Mononuclear cell (primary cell): Measurements from ENCODE around the gene TRAF2. TPM values are rescaled to one million over a fixed set of nuclear protein-coding genes. Genes with fewer than 3 reads are reported as not detected.

Source experiments
- H3K27me3 ChIP-seq: 2 replicates; pipeline ENCODE4 v1.6.0; 2011; ENCODE audit warnings: low read length, control low read depth; ENCODE audit not compliant: insufficient read depth
- H3K4me1 ChIP-seq: 2 replicates; pipeline ENCODE4 v1.5.1; 2011; ENCODE audit warnings: mild to moderate bottlenecking, low read length, control low read depth; ENCODE audit not compliant: insufficient read depth
- H3K4me3 ChIP-seq: 2 replicates; pipeline ENCODE4 v1.5.1; 2011; ENCODE audit warnings: mild to moderate bottlenecking, low read length, moderate library complexity
- H3K9me3 ChIP-seq: 2 replicates; pipeline ENCODE4 v1.5.1; 2011; ENCODE audit warnings: low read depth, mild to moderate bottlenecking, control low read depth, low read length
- total RNA-seq: library from RNA; depleted of rRNA; stranded (reverse); fragments of >200 nt; gene quantifications from one replicate; pipeline ENCODE4 v1.2.3, GENCODE V29; 2012

Gene TRAF2
- total RNA-seq, 1 donor: 6.4 TPM

DNA sequence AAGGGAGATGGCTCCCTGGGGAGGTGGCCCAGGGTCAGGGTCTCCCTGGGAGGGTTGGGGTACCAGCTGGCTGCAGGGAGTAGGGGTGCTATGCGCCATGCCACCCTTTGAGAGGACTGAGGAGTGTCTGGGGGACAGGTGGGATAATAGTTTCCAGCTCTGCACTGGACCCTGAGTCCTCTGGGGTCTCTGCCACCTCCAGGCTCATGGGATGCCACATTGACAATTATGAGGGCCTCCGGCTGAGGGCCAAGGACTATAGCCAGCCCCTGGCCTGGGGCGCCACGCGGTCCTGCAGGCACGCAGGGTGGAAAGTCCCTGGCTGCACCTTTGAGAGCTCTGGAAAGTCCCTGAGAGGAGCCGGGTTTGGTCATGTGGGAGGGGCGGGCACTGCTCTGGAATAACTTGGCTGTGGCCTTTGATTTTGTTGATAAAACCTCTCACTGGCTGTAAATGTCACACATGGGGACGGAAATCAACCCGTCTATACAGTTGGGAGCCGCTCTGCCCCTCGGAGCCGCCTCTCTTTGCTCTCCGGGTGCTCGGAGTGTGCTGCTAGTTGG lies 16.0 kb downstream of the TRAF2 start:
- Histone ChIP-seq H3K4me3 (no peak overlapping the region), H3K9me3 (no peaks in the 10 kb centered on the region), H3K27me3 (no peaks in the 10 kb centered on the region), H3K4me1 (peaks cover 23% of the 10 kb centered on the region)

DNA sequence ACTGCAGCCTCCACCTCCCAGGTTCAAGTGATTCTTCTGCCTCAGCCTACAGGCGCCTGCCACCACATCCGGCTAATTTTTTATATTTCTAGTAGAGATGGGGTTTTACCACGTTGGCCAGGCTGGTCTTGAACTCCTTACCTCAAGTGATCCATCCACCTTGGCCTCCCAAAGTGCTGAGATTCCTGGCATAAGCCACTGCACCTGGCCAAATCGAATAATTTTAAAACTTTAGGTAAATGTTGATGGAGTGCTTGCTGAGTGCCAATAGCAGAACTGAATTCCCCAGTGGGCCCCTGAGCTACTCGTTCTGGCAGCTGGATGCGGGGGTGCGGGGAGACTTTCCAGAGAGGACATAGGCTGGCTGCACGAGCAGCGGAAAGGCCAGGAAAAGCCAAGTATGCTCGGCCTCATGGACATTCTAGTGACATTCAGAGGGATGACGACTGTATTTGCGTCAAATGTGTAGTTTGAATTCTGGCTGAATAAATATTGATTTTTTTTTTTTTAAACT lies 16.8 kb downstream of the TRAF2 start:
- H3K9me3 ChIP-seq: no peaks in the 10 kb centered on the region
- peaks cover 23% of the 10 kb centered on the region for H3K4me1 ChIP-seq
- H3K4me3 ChIP-seq: no peak overlapping the region
- H3K27me3 ChIP-seq: no peaks in the 10 kb centered on the region

DNA sequence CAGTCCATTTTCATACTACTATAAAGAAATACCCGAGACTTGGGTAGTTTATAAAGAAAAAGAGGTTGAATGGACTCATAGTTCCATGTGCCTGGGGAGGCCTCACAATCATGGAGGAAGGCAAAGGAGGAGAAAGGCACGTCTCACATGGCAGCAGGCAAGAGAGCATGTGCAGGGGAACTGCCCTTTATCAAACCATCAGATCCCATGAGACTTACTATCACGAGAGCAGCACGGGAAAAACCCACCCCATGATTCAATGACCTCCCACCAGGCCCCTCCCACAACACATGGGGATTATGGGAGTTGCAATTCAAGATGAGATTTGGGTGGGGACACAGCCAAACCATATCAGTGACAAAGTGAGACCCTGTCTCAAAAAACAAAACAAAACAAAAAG lies 19.9 kb downstream of the TRAF2 start:
- Histone ChIP-seq H3K4me1 (peaks cover 21% of the 10 kb centered on the region), H3K4me3 (no peak overlapping the region), H3K27me3 (no peaks in the 10 kb centered on the region), H3K9me3 (no peaks in the 10 kb centered on the region)

DNA sequence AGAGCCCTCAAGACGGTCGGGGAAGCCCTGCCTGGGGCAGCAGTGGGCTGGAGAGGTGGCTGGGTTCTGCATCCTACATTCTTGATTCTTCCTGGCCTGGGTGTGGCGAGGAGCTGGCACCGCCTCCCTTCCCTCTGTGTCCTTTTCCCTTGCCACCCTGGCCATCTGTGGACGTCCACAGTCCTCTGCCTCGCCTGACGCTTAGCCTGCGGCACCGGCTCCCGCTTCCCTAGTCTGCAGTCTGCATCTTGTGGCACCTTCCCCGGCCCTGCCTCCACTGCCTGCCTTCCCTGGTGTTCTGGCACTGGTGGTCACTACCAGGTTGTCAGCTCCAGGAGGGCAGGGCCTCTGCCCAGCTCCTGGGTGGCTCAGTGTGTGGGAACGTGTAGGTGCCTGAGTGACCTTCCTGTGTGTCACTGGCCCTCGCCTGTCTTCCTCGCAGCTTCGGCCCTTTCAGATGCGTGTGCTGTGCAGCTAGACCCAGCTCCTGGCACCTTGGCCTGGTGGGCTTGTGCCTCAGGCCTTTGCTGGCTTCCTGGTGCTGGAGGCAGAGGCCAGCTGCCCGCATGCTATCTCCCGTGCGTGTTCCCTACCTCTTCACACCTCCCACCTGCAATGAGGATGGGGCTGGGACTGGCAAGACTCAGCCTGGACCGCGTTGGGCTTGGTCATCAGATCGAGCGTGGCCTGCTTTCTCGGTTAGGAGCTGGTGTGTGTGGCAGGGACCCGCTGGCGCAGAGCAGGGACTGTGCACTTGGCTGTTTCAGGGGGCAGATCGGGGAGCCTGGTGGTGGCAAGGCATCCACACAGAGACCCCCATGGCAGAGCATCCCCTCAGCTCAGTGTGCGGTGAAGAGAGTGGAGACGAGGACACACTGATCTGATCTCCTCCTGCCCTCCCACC lies 20.9 kb downstream of the TRAF2 start:
- Histone ChIP-seq H3K4me3 (no peak overlapping the region), H3K27me3 (no peaks in the 10 kb centered on the region), H3K9me3 (no peaks in the 10 kb centered on the region), H3K4me1 (peaks cover 11% of the 10 kb centered on the region)

DNA sequence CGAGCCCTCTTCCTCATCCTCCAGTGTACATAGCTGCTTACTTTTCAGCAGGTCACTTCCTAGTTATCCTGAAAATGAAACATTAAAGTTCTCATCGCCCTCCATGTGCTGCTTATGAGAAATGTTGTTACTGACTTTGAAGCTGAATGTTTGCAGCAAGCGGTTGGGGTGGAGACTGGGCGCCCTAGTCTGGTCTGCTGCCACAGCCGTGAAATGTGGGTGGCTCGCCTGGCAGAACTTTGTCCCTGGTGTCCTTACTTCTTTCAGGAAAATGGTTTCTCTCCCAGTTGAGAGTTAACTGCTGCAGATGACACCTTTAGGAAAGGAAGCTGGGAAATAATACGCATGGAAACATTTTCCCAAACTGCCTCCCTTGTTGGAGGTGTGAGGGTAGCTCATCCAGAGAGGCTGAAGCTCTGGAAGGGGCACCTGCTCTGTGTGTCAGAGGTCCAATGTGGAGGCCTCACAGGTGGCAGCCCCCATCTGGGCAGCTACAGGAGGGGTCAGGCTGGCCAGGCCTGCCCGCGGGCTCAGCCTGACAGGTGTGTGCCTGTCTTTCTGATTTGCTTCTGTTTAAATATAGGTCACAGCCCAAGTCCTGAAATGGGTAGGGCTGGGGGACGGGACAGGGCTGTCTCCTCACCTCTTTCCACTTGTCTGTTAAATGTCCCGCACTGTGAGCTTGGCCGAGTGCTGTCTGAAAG lies 24.0 kb downstream of the TRAF2 start:
- H3K27me3 ChIP-seq: no peaks in the 10 kb centered on the region
- no peaks in the 10 kb centered on the region for H3K4me1 ChIP-seq
- no peak overlapping the region for H3K4me3 ChIP-seq
- no peaks in the 10 kb centered on the region for H3K9me3 ChIP-seq

DNA sequence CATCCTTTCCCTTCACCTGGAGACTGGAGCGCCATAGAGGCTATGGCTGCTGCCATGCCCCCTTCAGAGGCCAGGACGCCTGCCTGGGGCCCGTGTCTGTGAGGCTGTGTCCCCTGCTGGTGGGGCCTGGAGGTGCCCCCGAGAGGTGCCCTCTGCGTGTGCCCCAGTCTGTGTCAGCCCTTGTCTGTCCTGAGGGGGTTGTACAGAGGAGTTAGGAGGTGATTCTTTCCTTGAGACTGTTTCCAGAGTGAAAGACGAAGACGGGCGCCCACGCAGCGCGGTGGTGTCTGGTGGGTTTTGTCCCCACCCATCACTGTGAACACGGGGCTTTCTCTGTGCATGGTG lies 24.6 kb downstream of the TRAF2 start:
- H3K4me3 ChIP-seq: no peak overlapping the region
- no peaks in the 10 kb centered on the region for H3K27me3 ChIP-seq
- H3K9me3 ChIP-seq: no peaks in the 10 kb centered on the region
- H3K4me1 ChIP-seq: no peaks in the 10 kb centered on the region

DNA sequence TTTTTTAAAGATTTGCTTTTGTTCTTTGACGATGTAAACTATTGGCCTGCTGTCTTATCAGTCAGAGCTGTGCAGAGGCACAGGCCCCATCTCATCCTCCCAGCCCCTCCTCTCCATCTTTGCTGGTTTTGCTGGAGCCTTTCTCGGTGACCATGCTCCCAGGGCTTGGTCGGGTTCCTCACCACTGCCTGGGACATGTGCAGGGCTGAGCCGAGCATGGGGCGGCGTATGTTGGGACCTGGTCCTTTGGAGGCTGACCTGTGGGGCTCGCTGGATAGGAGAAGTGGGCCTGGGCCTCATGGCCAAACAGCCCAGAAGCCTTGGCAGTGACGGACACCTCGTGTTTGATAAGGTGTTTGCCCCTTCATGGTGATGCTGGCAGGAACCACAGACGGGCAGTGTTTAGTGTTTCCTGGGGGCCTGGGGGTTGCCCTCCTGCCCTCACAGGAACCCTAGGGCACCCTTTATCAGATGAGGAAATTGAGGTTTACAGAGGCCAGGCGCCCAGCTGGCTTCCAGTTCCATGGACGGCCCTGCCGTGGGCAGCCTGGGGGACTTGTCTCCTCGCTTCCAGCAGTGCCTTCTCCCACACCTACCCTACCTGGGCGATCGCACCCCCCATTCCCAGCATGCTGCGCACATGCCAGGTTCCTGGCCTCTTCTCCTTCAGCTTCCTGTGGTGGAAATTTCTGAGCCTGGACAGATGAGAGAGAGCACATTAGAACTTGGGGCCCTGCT lies 27.6 kb downstream of the TRAF2 start:
- H3K27me3 ChIP-seq: no peaks in the 10 kb centered on the region
- H3K4me3 ChIP-seq: no peak overlapping the region
- H3K4me1 ChIP-seq: no peaks in the 10 kb centered on the region
- H3K9me3 ChIP-seq: no peaks in the 10 kb centered on the region

DNA sequence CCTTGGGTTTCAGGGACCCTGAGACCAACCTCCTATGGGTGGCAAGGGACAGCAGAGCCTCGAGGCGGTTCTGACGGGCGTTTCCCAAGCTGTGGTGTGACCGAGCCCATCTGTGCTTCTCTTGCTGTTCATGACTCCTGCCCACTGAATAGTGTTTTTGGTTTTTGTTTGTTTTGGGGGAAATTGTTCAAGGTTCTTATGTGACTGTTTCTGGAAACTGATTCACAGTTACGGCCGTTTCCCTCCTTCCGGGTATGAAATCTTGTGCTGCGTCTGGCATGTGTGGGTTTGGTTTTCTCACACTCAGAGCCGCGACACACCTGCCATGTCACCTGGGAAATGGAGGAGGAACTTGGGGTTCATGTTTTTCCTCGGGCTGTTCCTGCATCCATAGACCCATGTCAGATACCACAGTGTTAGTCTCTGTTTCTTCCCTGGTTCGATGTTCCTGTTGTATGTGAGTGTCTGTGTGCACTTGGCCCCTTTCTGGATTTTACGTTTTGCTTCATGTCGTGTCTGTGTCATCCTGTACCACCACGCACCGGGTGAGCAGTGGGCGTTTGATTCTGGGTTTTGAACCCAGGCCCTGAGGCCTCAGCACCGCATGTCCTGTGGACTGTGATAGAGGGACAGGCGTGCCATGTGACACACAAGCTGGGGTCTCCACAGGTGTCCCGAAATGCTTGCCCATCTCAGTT lies 29.5 kb downstream of the TRAF2 start:
- H3K4me1 ChIP-seq: no peaks in the 10 kb centered on the region
- no peak overlapping the region for H3K4me3 ChIP-seq
- no peaks in the 10 kb centered on the region for H3K27me3 ChIP-seq
- no peaks in the 10 kb centered on the region for H3K9me3 ChIP-seq

DNA sequence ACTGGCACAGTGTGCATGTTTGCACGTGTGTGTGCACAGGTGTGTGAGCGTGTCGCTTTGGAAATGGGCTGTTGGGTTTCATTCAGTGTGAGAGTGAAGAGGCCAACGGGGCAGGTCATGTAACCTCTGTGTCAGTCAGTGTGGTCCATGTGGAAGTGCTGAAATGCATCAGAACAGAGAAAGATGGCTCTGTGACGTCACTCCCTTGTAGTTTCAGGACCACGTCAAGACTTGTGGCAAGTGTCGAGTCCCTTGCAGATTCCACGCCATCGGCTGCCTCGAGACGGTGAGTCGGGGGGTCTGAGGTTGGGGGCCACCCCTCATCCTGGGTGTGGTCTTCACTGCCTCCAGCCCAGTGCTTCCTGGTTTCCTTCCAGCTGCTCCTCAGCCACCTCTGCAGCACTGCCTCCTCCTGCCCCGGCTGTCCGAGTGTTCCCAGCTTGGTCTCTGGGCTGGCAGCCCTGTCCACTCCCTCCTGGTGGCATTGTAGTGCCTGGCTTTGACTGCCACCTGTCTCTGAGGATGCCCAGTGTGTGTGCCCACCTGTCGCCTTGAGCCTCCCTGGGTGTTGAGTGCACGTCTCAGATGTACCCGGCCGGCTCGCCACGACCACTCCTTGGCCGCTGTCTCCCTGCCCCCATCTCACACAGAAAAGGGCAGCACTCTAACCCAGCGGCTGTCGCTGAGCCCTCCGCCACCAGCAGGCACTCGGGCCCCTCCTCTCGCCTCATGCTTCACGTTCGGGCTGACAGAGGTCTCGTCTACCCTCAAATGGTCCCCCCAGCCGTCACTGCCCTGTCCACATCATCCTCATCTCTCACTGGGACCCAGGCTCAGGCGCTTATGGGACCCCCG lies 30.2 kb downstream of the TRAF2 start:
- Histone ChIP-seq H3K9me3 (no peaks in the 10 kb centered on the region), H3K4me1 (no peaks in the 10 kb centered on the region), H3K27me3 (no peaks in the 10 kb centered on the region), H3K4me3 (no peak overlapping the region)

DNA sequence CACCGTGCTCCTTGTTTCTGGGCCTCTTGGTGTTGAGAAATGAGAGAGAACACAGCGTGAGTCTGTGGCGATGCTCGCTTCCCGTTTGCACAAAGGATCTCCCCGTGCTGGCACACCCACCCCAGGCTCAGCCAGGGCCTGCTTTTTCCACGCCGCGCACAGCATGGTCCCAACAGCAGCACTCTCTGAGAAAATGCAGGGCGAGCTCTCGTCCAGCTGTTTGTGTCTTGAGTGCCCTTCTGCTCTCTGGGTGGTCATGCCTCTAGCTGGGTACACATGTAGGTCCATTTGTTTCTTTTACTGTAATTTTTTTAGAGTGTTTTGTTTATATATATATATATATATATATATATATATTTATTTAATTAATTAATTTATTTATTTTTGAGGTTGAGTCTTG lies 31.6 kb downstream of the TRAF2 start:
- H3K9me3 ChIP-seq: no peaks in the 10 kb centered on the region
- H3K4me1 ChIP-seq: no peaks in the 10 kb centered on the region
- H3K4me3 ChIP-seq: no peak overlapping the region
- H3K27me3 ChIP-seq: no peaks in the 10 kb centered on the region

DNA sequence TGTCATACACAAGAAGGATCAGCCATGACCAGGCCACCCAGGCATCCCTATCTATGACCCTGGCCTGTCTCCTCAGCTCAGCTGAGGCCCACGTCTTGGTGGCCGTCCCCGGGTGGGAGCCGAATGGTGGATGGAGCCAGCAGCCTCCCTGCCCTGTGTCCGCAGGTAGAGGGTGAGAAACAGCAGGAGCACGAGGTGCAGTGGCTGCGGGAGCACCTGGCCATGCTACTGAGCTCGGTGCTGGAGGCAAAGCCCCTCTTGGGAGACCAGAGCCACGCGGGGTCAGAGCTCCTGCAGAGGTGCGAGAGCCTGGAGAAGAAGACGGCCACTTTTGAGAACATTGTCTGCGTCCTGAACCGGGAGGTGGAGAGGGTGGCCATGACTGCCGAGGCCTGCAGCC lies 33.8 kb downstream of the TRAF2 start:
- Histone ChIP-seq H3K4me1 (no peaks in the 10 kb centered on the region), H3K27me3 (no peaks in the 10 kb centered on the region), H3K9me3 (no peaks in the 10 kb centered on the region), H3K4me3 (no peak overlapping the region)

DNA sequence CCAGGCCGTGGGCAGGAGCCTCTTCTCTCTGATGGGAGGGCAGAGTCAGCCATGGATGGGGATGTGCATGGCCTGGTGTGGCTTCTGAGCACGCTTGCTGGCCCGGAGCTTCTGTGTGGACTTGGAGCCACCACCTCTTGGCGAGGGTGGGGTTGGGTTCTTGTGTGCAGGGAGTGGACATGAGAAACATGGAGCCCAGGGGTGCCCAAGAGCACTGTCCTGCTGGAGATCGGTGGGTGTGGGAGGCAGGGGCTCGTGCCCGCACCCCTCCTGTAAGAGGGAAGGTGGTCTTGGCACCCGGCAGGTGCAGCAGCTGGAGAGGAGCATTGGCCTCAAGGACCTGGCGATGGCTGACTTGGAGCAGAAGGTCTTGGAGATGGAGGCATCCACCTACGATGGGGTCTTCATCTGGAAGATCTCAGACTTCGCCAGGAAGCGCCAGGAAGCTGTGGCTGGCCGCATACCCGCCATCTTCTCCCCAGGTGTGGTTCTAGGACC lies 34.5 kb downstream of the TRAF2 start:
- no peaks in the 10 kb centered on the region for H3K4me1 ChIP-seq
- H3K9me3 ChIP-seq: no peaks in the 10 kb centered on the region
- no peak overlapping the region for H3K4me3 ChIP-seq
- H3K27me3 ChIP-seq: no peaks in the 10 kb centered on the region

DNA sequence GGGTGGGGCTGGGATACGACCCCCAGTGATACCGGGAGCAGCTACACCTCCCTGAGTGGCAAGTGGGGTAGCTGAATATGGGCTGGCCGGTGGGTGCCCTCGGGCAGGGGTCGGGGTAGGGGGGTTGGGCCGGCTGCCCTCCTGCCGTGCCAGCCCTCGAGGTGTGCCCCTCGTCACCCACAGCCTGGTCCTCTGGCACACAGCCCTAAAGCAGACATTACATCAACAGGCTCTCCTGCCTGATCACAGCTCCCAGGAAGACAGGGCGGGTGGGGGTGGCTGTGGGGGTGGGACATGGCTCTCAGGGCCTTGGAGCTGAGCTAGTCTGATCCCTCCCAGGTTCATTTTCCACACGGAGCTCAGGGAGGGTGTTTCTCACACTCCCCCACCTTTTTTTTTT lies 35.0 kb downstream of the TRAF2 start:
- H3K4me1 ChIP-seq: no peaks in the 10 kb centered on the region
- no peaks in the 10 kb centered on the region for H3K27me3 ChIP-seq
- H3K9me3 ChIP-seq: no peaks in the 10 kb centered on the region
- H3K4me3 ChIP-seq: no peak overlapping the region

DNA sequence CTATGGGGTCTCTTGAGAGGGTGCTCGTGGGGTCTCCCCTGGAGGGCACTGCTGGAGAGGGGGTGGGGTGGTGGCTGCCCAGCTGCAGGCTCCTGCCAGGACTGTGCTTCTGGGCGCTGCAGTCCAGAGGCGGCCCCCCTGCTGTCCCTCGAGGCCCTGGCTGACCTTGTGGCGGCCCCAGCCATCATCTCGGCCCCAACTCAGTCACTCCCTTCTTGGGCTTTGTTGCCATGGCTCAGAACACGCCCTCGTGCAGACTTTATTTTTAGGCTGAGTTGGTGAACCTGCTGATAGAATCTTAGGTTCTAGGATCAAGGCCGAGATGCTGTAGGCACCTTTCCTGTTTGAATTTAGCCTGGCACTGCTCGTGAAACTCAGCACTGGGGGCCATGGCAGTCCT lies 35.4 kb downstream of the TRAF2 start:
- Histone ChIP-seq H3K4me3 (no peak overlapping the region), H3K4me1 (no peaks in the 10 kb centered on the region)

More for the DNA sequence above, 35.4 kb downstream of the TRAF2 start:
- no peaks in the 10 kb centered on the region for H3K27me3 ChIP-seq
- no peaks in the 10 kb centered on the region for H3K9me3 ChIP-seq
